Vagina (tissue), 2 donors: ENCODE measurements around the gene PTPN1. TPM values are rescaled to one million over a fixed set of nuclear protein-coding genes. Genes with fewer than 3 reads are reported as not detected.

Source experiments
- DNase-seq, 2 donors: peaks; one replicate each; pipeline ENCODE4 v3.0.0-alpha.2; 2017; ENCODE audit errors: extremely low spot score in 2 of 2
- H3K27ac ChIP-seq: fragments of 200-600 bp; sonication (generic); one replicate; pipeline ENCODE4 v1.5.1; 2019
- H3K27me3 ChIP-seq: fragments of 200-600 bp; sonication (generic); one replicate; pipeline ENCODE4 v1.5.1; 2019
- H3K36me3 ChIP-seq, 2 donors: fragments of 200-600 bp; sonication (generic); one replicate each; pipeline ENCODE4 v1.5.1; 2017 to 2019
- H3K4me1 ChIP-seq: fragments of 200-600 bp; sonication (generic); one replicate; pipeline ENCODE4 v1.5.1; 2019
- H3K4me3 ChIP-seq, 2 donors: fragments of 200-600 bp; sonication (generic); 1 replicate in 1 of 2; 2 replicates in 1 of 2; pipeline ENCODE4 v1.5.1; 2016 to 2019
- H3K9me3 ChIP-seq: fragments of 200-600 bp; sonication (generic); one replicate; pipeline ENCODE4 v1.5.1; 2019
- POLR2A ChIP-seq, 2 donors: fragments of 450-650 bp; IDR thresholded peaks; one replicate each; pipeline ENCODE4 v1.6.1; 2017; ENCODE audit warnings: antibody characterized with exemption in 2 of 2, mild to moderate bottlenecking in 2 of 2, moderate library complexity in 2 of 2
- POLR2AphosphoS5 ChIP-seq, 2 donors: sonication (generic); formaldehyde crosslinking; IDR thresholded peaks; one replicate each; pipeline ENCODE4 v1.9.0; 2017; ENCODE audit warnings: antibody characterized with exemption in 2 of 2, mild to moderate bottlenecking in 2 of 2, low read depth in 1 of 2; ENCODE audit not compliant: insufficient read depth in 1 of 2
- intact Hi-C: fragments of 100-400 bp; cut with DNase I; formaldehyde crosslinking; loops from one replicate; pipeline ENCODE4 v1.15.1; 2023
- total RNA-seq: library from RNA; depleted of rRNA; stranded (reverse); fragments of >200 nt; gene quantifications from one replicate; pipeline ENCODE4 v1.2.3, GENCODE V29; 2016
- TF ChIP-seq, protein P1 (sequence below), 3 experiments: fragments of 450-650 bp in 2 of 3; fragments of 200-600 bp in 1 of 3; sonication (generic) in 1 of 3; IDR thresholded peaks; one replicate each; pipeline ENCODE4 v1.5.1; 2017 to 2019; ENCODE audit warnings: antibody characterized with exemption in 3 of 3, mild to moderate bottlenecking in 2 of 3, moderate library complexity in 2 of 3

Gene PTPN1
- total RNA-seq, 1 donor from 2014 or later: 25.3 TPM

DNA sequence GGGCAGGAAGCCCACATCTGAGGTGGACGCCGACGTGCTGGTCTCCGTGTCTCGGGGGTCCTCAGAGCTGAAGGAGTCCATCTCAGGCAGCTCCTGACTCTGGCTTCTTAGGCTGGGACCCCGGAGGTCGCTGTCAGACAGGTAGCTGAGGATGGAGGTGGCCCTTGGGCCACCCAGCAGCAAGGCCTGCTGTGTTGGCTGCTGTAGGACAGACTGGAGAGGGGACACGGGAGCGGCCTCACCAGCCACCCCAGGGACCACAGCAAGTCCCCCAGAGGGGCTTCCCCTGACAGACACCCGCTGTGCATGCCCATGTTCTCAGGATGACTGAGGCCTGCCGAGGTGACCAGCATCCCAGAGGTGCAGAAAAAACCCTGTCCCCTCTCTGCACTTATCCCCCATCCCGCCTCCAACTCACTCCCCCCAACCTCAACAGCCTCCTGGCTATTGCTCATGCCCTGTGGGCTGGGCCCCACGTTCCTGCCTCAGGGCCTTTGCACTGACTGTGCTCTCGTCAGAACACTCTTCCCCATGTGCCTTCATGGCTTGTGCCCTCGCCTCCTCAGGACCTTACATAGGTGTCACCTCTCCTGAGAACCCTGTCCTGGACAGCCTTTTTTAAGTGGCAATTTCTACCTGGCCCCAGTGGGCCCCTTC lies 92.4 kb downstream of the PTPN1 start:
- H3K4me3 ChIP-seq: no peak overlapping the region
- H3K9me3 ChIP-seq: no peaks in the 10 kb centered on the region
- DNase-seq: no peak
- intact Hi-C loops: no loop called here
- H3K4me1 ChIP-seq: no peaks in the 10 kb centered on the region
- no peaks in the 10 kb centered on the region for H3K27me3 ChIP-seq
- TF ChIP-seq POLR2A (IDR thresholded peaks at IDR 0.05): no peak
- TF ChIP-seq POLR2AphosphoS5 (IDR thresholded peaks at IDR 0.05; ENCODE audit: insufficient read depth in 1 of 2, low read depth in 1 of 2): no peak
- TF ChIP-seq, protein P1, sequence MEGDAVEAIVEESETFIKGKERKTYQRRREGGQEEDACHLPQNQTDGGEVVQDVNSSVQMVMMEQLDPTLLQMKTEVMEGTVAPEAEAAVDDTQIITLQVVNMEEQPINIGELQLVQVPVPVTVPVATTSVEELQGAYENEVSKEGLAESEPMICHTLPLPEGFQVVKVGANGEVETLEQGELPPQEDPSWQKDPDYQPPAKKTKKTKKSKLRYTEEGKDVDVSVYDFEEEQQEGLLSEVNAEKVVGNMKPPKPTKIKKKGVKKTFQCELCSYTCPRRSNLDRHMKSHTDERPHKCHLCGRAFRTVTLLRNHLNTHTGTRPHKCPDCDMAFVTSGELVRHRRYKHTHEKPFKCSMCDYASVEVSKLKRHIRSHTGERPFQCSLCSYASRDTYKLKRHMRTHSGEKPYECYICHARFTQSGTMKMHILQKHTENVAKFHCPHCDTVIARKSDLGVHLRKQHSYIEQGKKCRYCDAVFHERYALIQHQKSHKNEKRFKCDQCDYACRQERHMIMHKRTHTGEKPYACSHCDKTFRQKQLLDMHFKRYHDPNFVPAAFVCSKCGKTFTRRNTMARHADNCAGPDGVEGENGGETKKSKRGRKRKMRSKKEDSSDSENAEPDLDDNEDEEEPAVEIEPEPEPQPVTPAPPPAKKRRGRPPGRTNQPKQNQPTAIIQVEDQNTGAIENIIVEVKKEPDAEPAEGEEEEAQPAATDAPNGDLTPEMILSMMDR (IDR thresholded peaks at IDR 0.05): no peak
- H3K36me3 ChIP-seq: peaks cover 0 to 3% of the 10 kb centered on the region in 2 donors
- no peak overlapping the region for H3K27ac ChIP-seq

DNA sequence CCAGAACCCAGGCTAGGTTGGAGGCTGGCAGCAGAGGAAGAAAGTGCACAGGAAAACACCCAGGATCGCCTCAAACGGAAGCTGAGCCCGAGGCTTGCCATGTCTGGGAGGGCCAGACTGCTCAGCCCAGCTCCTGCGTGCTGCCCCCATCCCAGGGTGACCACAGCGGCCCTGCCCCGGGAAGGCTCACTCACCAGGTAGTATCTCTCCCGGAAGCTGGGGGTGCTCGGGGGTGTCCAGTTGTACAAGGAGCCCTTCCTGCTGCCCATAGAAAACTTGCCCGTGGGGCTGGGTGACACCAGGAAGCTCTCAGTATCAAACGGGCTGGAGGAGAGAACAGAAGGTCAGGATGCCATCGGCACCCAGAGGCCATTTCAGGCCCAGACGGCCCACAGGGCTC lies 94.3 kb downstream of the PTPN1 start:
- Histone ChIP-seq H3K27me3 (no peaks in the 10 kb centered on the region), H3K36me3 (peaks cover 0 to 3% of the 10 kb centered on the region in 2 donors), H3K27ac (no peak overlapping the region), H3K9me3 (no peaks in the 10 kb centered on the region), H3K4me1 (no peaks in the 10 kb centered on the region), H3K4me3 (no peak overlapping the region)
- no peak for TF ChIP-seq POLR2A (IDR thresholded peaks at IDR 0.05)
- TF ChIP-seq, protein P1 (IDR thresholded peaks at IDR 0.05): no peak
- TF ChIP-seq POLR2AphosphoS5 (IDR thresholded peaks at IDR 0.05; ENCODE audit: insufficient read depth in 1 of 2, low read depth in 1 of 2): no peak
- intact Hi-C loops: no loop called here
- DNase-seq: no peak

DNA sequence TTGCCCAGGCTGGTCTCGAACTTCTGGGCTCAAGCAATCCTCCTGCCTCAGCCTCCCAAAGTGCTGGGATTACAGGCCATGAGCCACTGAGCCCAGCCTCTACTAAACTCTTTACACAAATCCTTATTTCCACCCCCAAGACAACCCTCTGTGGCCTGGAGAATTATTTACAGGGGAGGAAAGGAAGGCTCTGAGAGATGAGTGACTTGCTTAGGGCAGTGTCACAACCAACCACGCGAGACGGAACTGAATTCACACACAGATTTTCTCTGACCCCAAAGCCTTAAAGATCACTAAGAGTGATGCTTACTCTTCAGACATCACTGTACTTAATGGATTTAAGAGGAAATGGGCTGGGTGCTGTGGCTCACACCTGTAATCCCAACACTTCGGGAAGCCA lies 95.0 kb downstream of the PTPN1 start:
- H3K36me3 ChIP-seq: peaks cover 0 to 3% of the 10 kb centered on the region in 2 donors
- no peak for DNase-seq
- no peak for TF ChIP-seq POLR2A (IDR thresholded peaks at IDR 0.05)
- TF ChIP-seq, protein P1 (IDR thresholded peaks at IDR 0.05): no peak
- TF ChIP-seq POLR2AphosphoS5 (IDR thresholded peaks at IDR 0.05; ENCODE audit: insufficient read depth in 1 of 2, low read depth in 1 of 2): no peak
- H3K4me3 ChIP-seq: no peak overlapping the region
- H3K27ac ChIP-seq: no peak overlapping the region
- no peaks in the 10 kb centered on the region for H3K4me1 ChIP-seq
- no peaks in the 10 kb centered on the region for H3K27me3 ChIP-seq
- intact Hi-C loops: no loop called here
- no peaks in the 10 kb centered on the region for H3K9me3 ChIP-seq

DNA sequence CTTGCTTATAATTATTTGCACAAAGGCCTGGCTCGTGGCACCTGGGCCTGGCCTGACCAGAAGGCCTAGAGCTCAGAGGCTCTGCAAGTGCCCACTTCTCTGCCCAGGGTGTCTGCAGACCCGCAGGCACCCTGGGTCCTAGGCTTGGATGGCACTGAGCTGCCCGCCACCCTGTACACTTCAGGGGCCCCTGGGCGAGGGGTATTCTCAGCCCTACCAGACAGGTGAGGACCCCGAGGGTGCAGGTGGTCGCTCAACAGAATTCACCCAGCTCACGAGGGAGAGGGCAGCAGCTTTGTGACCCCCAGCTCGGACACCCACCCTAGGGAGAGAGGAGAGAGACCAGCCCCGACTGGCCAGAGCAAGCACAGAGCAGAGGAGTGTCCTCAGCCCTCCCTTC lies 97.3 kb downstream of the PTPN1 start:
- Histone ChIP-seq H3K27ac (no peak overlapping the region), H3K4me3 (no peak overlapping the region), H3K27me3 (no peaks in the 10 kb centered on the region), H3K9me3 (no peaks in the 10 kb centered on the region), H3K4me1 (no peaks in the 10 kb centered on the region), H3K36me3 (peaks cover 0 to 3% of the 10 kb centered on the region in 2 donors)
- no peak for TF ChIP-seq POLR2AphosphoS5 (IDR thresholded peaks at IDR 0.05; ENCODE audit: insufficient read depth in 1 of 2, low read depth in 1 of 2)
- no peak for DNase-seq
- intact Hi-C loops: no loop called here

DNA sequence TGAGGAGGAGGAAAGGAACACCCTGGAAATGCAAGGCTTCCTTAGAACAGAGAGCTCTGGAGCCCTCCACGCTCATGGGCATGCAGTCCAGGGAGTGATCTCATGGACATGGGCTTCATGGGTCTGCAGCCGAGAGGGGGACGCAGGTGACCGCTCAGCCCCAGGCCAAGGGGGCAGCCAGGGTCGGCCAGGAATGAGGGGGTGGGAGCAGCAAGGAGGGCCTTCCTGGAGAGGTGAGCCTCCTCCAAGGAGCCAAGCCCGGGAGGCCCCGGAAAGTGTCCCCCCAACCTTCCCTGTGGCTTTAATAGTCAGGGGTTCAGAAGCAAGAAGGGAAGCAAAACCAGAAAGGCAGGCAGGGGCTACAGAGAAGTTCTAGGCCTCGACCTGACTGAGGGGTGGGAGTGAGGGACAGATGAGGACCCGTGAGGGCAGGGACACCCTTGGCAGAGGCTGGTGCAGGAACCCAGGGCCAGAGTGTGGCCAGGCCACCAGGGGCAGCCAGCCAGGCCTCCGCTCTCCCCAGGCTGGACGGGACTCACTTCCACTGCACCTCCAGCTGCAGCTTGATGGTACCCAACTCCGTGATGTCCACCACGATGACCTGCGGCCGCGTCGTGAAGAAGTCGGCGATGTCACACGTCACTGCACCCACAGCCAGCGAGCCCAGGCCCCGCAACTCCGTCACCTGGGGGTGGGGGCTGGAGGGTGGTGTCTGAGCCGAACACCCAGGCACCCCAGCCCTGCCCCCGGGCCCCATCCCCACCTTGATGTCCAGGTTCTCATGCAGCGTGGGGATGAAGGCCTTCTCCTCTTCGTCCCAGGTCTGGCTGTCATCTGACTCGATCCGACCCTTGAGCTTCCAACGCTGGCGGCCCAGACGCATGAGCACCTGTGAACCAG lies 97.9 kb downstream of the PTPN1 start:
- intact Hi-C loops: no loop called here

More for the DNA sequence above, 97.9 kb downstream of the PTPN1 start:
- Histone ChIP-seq H3K27me3 (no peaks in the 10 kb centered on the region), H3K27ac (no peak overlapping the region), H3K4me1 (no peaks in the 10 kb centered on the region), H3K9me3 (no peaks in the 10 kb centered on the region), H3K36me3 (peaks cover 0 to 3% of the 10 kb centered on the region in 2 donors), H3K4me3 (no peak overlapping the region)
- TF ChIP-seq, protein P1 (IDR thresholded peaks at IDR 0.05): no peak
- TF ChIP-seq POLR2A (IDR thresholded peaks at IDR 0.05) (no peak), POLR2AphosphoS5 (IDR thresholded peaks at IDR 0.05; ENCODE audit: insufficient read depth in 1 of 2, low read depth in 1 of 2) (no peak)
- no peak for DNase-seq
